ENCODE data around the gene MECP2.
"Not testable (repeated sequence)": the region's sequence is repeated elsewhere in the genome, so short reads cannot be mapped to it uniquely, and the experiment has no call there.

Gene MECP2

GRCh38 chrX:154097589-154098541 lies at the start of gene MECP2:
TSS of gene MECP2 (minus strand) at chrX:154097717.
- DNase-seq = peak; percentile 83

- DNase-seq = not testable (repeated sequence)
Observed at GRCh38 chrX:154144010-154144409, 46.5 kb upstream of the MECP2 start, which contains the start of gene OPN1LW. TSS of gene OPN1LW (plus strand) at chrX:154144243. CDS start at chrX:154144284, 41 bp downstream.

GRCh38 chrX:154142950-154143745 lies 45.6 kb upstream of the MECP2 start:
- no peak for DNase-seq

- no peak for DNase-seq
Observed at GRCh38 chrX:154142386-154142785, 44.9 kb upstream of the MECP2 start.

- no peak for DNase-seq
Observed at GRCh38 chrX:154140742-154141141, 43.2 kb upstream of the MECP2 start.

- no peak for DNase-seq
Observed at GRCh38 chrX:154140206-154140605, 42.7 kb upstream of the MECP2 start.

GRCh38 chrX:154138857-154139256 lies 41.3 kb upstream of the MECP2 start:
- no peak for DNase-seq

GRCh38 chrX:154136627-154137161 lies 39.2 kb upstream of the MECP2 start:
- peak; percentile 13 for DNase-seq

- DNase-seq = no peak
Observed at GRCh38 chrX:154135458-154136229, 38.1 kb upstream of the MECP2 start.

GRCh38 chrX:154132366-154132765 lies 34.8 kb upstream of the MECP2 start:
- no peak for DNase-seq

GRCh38 chrX:154131955-154132354 lies 34.4 kb upstream of the MECP2 start:
- no peak for DNase-seq

- no peak for DNase-seq
Observed at GRCh38 chrX:154126101-154126500, 28.6 kb upstream of the MECP2 start.

- no peak for DNase-seq
Observed at GRCh38 chrX:154125391-154126040, 28.0 kb upstream of the MECP2 start.

GRCh38 chrX:154123241-154124219 lies 26.0 kb upstream of the MECP2 start:
- DNase-seq = no peak

- DNase-seq = no peak
Observed at GRCh38 chrX:154121961-154122360, 24.4 kb upstream of the MECP2 start.

GRCh38 chrX:154121207-154121606 lies 23.7 kb upstream of the MECP2 start:
- DNase-seq = no peak

GRCh38 chrX:154120567-154120966 lies 23.1 kb upstream of the MECP2 start:
- DNase-seq = no peak

GRCh38 chrX:154117566-154117965 lies 20.0 kb upstream of the MECP2 start:
- no peak for DNase-seq

GRCh38 chrX:154116426-154117211 lies 19.1 kb upstream of the MECP2 start:
- DNase-seq = no peak

GRCh38 chrX:154115750-154116149 lies 18.2 kb upstream of the MECP2 start:
- no peak for DNase-seq

All from NCI-H526 treated with DMSO at 0.1 percent for 48 hours (cell line).